Gastroesophageal sphincter (tissue), 4 donors: ENCODE results near the gene CDC25C. TPM values are rescaled to one million over a fixed set of nuclear protein-coding genes. Genes with fewer than 3 reads are reported as not detected.

Experiments used
- ATAC-seq: fragments of 150-250 bp; one replicate; pipeline ENCODE4 v1.9.1; 2016; ENCODE audit warnings: mild to moderate bottlenecking, moderate library complexity
- H3K27ac ChIP-seq, 4 donors: fragments of 200-600 bp; sonication (generic) in 3 of 4; 1 replicate in 3 of 4; 2 replicates in 1 of 4; pipeline ENCODE4 v1.5.1; 2016 to 2019
- H3K27me3 ChIP-seq: fragments of 200-600 bp; sonication (generic); one replicate; pipeline ENCODE4 v1.5.1; 2019
- H3K36me3 ChIP-seq, 2 donors: fragments of 200-600 bp; sonication (generic); one replicate each; pipeline ENCODE4 v1.5.1; 2019; ENCODE audit warnings: control low read depth in 1 of 2
- H3K4me1 ChIP-seq, 3 donors: fragments of 200-600 bp; sonication (generic); 1 replicate in 2 of 3; 2 replicates in 1 of 3; pipeline ENCODE4 v1.5.1; 2016 to 2019; ENCODE audit warnings: control low read depth in 2 of 3
- H3K4me3 ChIP-seq, 2 donors: fragments of 200-600 bp; sonication (generic); one replicate each; pipeline ENCODE4 v1.5.1; 2019; ENCODE audit warnings: mild to moderate bottlenecking in 1 of 2, moderate library complexity in 1 of 2
- H3K9me3 ChIP-seq, 3 donors: fragments of 200-600 bp; sonication (generic); one replicate each; pipeline ENCODE4 v1.5.1; 2017 to 2019; ENCODE audit warnings: control low read depth in 2 of 3
- CTCF ChIP-seq, 4 experiments: fragments of 200-600 bp in 2 of 4; fragments of 450-650 bp in 2 of 4; sonication (generic) in 1 of 4; IDR thresholded peaks; one replicate each; pipeline ENCODE4 v1.5.1; 2017 to 2019; ENCODE audit warnings: antibody characterized with exemption in 4 of 4, mild to moderate bottlenecking in 2 of 4, moderate library complexity in 2 of 4
- EP300 ChIP-seq: sonication (generic); formaldehyde crosslinking; IDR thresholded peaks from one replicate; pipeline ENCODE4 v1.6.1; 2017; ENCODE audit warnings: antibody characterized with exemption, mild to moderate bottlenecking
- POLR2A ChIP-seq, 2 donors: fragments of 450-650 bp; IDR thresholded peaks; one replicate each; pipeline ENCODE4 v1.6.1; 2017; ENCODE audit warnings: antibody characterized with exemption in 2 of 2, mild to moderate bottlenecking in 2 of 2, moderate library complexity in 1 of 2
- POLR2AphosphoS5 ChIP-seq: sonication (generic); formaldehyde crosslinking; IDR thresholded peaks from one replicate; pipeline ENCODE4 v1.6.1; 2017; ENCODE audit warnings: antibody characterized with exemption
- WGBS, 2 donors: methylation state at CpG; one replicate each; pipeline ENCODE4 v1.1.5; 2018; ENCODE audit warnings: low coverage in 1 of 2; 5-methylcytosine and 5-hydroxymethylcytosine counted together
- total RNA-seq, 4 donors: library from RNA; depleted of rRNA; stranded (reverse); fragments of >200 nt; gene quantifications; one replicate each; pipeline ENCODE4 v1.1.0, GENCODE V29; 2016

The CDC25C gene
- total RNA-seq, 4 donors from 2014 or later: 0.45 TPM; not detected in 3

GRCh38 chr5:138316355-138316754, 15.2 kb downstream of the CDC25C start:
- WGBS, 2 donors: no CpG with 5 or more reads among the region's 3 CpGs

GRCh38 chr5:138315751-138316278, 15.8 kb downstream of the CDC25C start:
- H3K27ac ChIP-seq: no peak overlapping the region
- no peak overlapping the region for H3K4me3 ChIP-seq
- TF ChIP-seq CTCF (IDR thresholded peaks at IDR 0.05) (no peak), POLR2A (IDR thresholded peaks at IDR 0.05) (no peak), EP300 (no peak), POLR2AphosphoS5 (no peak)
- peaks cover 8% of the 10 kb centered on the region for H3K27me3 ChIP-seq
- H3K4me1 ChIP-seq: no peaks in the 10 kb centered on the region
- no peaks in the 10 kb centered on the region for H3K36me3 ChIP-seq
- ATAC-seq: no peak
- WGBS, 2 donors: 71 to 100% methylated on average over 1 of the region's 7 CpGs
- H3K9me3 ChIP-seq: no peaks in the 10 kb centered on the region

More at GRCh38 chr5:138316355-138316754, 15.2 kb downstream of the CDC25C start:
- ATAC-seq: no peak
- H3K27me3 ChIP-seq: peaks cover 8% of the 10 kb centered on the region
- no peaks in the 10 kb centered on the region for H3K36me3 ChIP-seq
- no peaks in the 10 kb centered on the region for H3K4me1 ChIP-seq
- no peak overlapping the region for H3K4me3 ChIP-seq
- no peaks in the 10 kb centered on the region for H3K9me3 ChIP-seq
- TF ChIP-seq CTCF (IDR thresholded peaks at IDR 0.05): no peak
- no peak for TF ChIP-seq POLR2A (IDR thresholded peaks at IDR 0.05)
- no peak for TF ChIP-seq EP300
- no peak for TF ChIP-seq POLR2AphosphoS5
- H3K27ac ChIP-seq: no peak overlapping the region

GRCh38 chr5:138305797-138306196, 25.8 kb downstream of the CDC25C start:
- H3K36me3 ChIP-seq: no peaks in the 10 kb centered on the region
- no peaks in the 10 kb centered on the region for H3K9me3 ChIP-seq
- no peak overlapping the region for H3K27ac ChIP-seq
- no peak overlapping the region for H3K4me3 ChIP-seq
- no peaks in the 10 kb centered on the region for H3K4me1 ChIP-seq
- WGBS, 2 donors: 50% methylated on average over 1 of the region's 1 CpG; no CpG with 5 or more reads in 1 of the 2 donors
- ATAC-seq: no peak
- TF ChIP-seq EP300 (no peak), POLR2AphosphoS5 (no peak), CTCF (IDR thresholded peaks at IDR 0.05) (no peak)
- no peaks in the 10 kb centered on the region for H3K27me3 ChIP-seq

GRCh38 chr5:138303372-138303771, 28.2 kb downstream of the CDC25C start:
- 78 to 96% methylated on average over 3 to 6 of the region's 6 CpGs for WGBS, 2 donors
- ATAC-seq: no peak
- Histone ChIP-seq H3K27me3 (no peaks in the 10 kb centered on the region), H3K4me1 (no peaks in the 10 kb centered on the region), H3K27ac (no peak overlapping the region), H3K36me3 (no peaks in the 10 kb centered on the region), H3K4me3 (no peak overlapping the region), H3K9me3 (no peaks in the 10 kb centered on the region)
- TF ChIP-seq POLR2A (IDR thresholded peaks at IDR 0.05) (no peak), EP300 (no peak), CTCF (IDR thresholded peaks at IDR 0.05) (no peak), POLR2AphosphoS5 (no peak)

- H3K27me3 ChIP-seq: no peaks in the 10 kb centered on the region
- no peaks in the 10 kb centered on the region for H3K4me1 ChIP-seq
- 80 to 100% methylated on average over 1 to 3 of the region's 3 CpGs for WGBS, 2 donors
- no peak overlapping the region for H3K4me3 ChIP-seq
- no peak overlapping the region for H3K27ac ChIP-seq
- no peaks in the 10 kb centered on the region for H3K36me3 ChIP-seq
- TF ChIP-seq CTCF (IDR thresholded peaks at IDR 0.05) (no peak), POLR2A (IDR thresholded peaks at IDR 0.05) (no peak), EP300 (no peak), POLR2AphosphoS5 (no peak)
- ATAC-seq: no peak
- H3K9me3 ChIP-seq: no peaks in the 10 kb centered on the region
These were observed 42.3 kb downstream of the CDC25C start for GRCh38 chr5:138289296-138289695.
